NCI-H524 (cell line): ENCODE results near the gene FJX1.
A peak's percentile ranks its signal among the peaks of the same experiment; 100 is the strongest.

ENCODE experiments used
- DNase-seq, 2 experiments: peaks; one replicate each; lab custom pipeline; 2025; lab: John Stamatoyannopoulos, UW

The FJX1 gene

DNA sequence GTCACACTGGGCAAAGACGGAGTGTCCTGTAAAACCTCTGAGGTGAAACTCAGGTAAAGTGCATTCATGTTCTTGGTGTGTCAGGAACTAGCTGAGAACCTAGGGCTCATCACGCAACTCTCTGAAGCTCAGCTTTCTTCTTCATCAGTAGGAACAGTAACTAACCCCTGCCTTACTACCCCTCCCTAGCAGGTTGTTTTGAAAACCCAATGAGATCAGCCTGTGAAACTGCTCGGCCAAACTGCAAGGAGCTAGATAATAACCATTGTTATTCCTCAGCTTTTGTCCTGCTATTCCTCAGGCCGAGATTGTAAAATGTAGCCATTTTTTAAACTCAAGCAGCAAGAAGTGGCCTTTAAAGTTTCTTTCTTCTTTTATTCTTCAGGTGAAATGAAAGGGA lies 9.8 kb upstream of the FJX1 start:
- no peak for DNase-seq

DNA sequence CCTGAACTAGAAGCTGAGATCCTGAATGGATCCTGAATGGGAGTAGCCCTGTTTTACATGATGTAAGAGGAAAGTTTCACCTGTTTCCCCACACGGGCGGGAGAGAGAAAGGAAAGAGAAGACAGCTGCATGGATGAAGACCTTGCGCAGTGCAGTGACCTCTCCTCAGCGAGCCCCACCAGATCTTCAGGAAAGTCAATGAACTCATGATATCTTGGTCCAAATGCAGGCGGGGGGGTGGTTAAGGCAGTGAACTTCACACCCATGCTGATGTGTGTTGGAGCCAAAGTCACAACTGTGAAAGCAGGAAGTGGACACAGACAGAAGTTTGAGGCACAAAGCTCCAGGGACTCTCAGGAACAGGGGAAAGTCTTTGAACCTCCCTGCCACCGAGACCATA lies 8.6 kb upstream of the FJX1 start:
- DNase-seq: no peak

DNA sequence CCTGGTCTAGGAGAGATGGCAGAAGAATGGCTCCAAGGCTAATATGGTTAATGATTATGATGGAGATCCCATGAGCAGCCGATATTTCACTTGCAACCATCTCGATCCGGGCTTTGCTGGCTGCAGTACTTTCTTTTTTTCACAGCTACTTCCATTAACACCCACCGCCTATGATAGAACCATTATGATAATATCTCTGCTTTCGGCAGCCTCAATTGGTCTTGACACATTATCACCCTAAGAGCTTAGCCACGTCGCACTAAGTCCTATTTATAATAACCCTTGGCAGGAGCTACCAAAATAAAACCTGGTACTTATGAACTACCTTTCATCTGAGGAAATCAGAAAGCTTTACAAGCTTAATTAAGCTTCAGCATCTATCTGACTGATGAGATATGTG lies 7.6 kb upstream of the FJX1 start:
- DNase-seq: peak in 1 of 2 experiments; percentile 59

DNA sequence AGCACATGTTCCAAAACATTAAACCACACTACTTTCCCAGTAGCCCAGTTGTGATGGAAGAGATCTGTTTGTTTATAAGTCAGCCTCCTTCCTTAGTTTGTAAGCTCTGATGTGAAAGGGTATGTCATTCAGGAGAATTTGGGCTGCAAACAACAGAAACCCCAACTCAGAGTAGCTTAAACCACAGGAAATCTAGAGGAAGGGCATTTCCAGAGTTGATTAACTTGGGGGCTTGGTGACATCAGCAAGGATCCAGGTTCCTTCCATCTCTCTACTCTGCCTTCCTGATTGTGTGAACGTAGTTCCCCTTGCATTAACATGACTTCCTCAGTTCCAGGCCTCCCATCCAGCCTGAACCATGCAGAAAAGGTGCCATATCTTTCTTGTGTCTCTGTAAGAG lies 6.5 kb upstream of the FJX1 start:
- no peak for DNase-seq

DNA sequence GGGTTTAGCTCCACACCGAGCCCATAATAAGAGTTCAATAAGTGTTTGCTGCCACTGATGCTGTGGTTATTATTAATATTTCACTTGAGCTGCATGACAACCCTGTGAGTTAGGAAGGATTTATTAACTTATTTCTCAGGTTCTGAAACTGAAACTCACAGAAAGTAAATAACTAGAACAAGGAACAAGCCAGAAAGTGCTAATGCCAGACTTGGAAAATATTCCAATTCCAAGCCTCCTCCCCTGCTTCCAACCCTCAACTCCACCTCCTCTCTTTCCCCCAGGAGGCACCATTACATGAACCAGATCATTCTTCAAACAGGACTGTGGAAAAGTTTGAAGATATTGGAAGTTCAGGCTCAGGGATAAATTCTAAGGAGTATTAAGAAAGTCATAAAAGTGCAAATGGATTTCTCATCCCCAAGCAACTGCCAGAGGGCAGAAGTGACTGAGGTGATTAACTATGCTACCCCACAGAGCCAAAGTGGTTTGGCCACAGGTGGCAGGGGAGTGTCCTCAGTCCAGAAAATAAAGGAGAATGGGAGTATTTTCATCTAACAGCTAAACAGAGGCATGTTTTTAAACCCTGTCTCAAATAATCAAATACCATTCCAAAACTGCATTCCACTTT lies 3.2 kb upstream of the FJX1 start:
- DNase-seq: peak in 1 of 2 experiments; percentile 36

DNA sequence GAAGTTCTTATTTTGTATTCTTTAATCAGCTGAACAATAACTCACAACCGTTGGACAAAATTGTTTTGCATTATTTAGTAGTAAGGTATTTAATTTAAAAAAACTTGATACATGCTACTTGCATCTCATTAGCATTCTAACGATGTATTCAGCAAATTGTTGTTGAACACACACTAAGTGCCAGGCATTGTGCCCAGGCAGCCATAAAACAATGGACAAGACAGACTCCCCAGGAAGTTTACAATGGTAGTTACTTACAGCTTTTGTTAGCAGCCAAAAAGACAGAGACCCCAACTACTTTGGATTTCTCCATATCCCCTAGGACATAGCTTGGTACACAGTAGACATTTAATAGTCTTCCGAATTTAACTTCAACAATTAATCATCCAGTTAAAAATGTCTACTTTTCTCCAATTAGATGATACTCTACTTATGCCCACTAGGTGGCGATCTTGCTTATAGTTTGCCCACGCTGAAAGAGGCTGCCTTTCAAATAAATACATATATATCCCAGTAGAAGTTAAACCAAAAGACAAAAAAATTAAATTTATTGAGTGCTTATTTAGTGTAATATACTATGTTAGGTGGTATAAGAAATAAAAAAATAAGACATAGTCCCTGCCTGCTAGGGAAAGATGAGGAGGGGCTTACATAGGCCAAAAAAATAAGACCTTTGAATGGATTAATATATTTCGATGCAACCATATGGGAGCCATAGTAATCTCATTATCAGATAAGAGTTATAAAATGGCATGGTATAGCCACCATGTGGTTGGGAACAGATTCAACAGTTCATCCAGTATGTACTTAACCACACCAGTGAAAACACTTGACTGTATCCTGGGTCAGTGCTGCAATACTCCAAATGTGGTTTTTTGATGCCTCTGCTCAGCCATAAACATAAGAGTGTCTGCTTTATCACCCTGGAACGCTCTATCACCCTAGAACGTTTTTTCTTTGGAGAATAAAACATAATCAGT lies 2.0 kb upstream of the FJX1 start:
- peak; percentile 56 to 96 for DNase-seq

DNA sequence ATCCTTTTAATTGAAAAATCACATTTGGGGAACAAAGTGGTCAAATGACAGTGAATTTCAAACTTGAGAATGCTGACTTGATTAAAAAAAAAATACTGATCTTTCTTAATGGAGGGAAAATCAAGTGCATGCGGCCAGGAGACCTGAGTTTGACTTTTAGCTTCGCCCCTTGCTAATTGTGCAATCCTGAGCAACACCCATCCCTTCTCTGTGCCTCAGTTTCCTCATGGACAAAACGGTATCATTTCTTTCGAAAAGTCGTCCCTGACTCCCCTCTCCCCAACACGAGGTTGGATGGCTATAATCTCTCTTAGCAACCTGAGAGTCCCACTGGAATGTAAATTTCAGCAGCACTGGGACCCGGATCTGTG lies 959 bp upstream of the FJX1 start:
- no peak for DNase-seq

DNA sequence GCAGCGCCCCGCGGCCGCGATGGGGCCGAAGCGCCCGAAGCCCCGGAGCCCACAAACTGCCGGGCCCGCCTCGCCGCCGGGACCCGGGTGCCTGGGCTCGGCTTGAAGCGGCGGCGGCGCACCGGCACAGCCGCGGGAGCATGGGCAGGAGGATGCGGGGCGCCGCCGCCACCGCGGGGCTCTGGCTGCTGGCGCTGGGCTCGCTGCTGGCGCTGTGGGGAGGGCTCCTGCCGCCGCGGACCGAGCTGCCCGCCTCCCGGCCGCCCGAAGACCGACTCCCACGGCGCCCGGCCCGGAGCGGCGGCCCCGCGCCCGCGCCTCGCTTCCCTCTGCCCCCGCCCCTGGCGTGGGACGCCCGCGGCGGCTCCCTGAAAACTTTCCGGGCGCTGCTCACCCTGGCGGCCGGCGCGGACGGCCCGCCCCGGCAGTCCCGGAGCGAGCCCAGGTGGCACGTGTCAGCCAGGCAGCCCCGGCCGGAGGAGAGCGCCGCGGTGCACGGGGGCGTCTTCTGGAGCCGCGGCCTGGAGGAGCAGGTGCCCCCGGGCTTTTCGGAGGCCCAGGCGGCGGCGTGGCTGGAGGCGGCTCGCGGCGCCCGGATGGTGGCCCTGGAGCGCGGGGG lies 346 bp downstream of the FJX1 start:
- peak in 1 of 2 experiments; percentile 44 for DNase-seq

DNA sequence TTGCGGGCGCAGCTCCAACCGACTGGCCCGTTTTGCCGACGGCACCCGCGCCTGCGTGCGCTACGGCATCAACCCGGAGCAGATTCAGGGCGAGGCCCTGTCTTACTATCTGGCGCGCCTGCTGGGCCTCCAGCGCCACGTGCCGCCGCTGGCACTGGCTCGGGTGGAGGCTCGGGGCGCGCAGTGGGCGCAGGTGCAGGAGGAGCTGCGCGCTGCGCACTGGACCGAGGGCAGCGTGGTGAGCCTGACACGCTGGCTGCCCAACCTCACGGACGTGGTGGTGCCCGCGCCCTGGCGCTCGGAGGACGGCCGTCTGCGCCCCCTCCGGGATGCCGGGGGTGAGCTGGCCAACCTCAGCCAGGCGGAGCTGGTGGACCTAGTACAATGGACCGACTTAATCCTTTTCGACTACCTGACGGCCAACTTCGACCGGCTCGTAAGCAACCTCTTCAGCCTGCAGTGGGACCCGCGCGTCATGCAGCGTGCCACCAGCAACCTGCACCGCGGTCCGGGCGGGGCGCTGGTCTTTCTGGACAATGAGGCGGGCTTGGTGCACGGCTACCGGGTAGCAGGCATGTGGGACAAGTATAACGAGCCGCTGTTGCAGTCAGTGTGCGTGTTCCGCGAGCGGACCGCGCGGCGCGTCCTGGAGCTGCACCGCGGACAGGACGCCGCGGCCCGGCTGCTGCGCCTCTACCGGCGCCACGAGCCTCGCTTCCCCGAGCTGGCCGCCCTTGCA lies 1.0 kb downstream of the FJX1 start:
- peak in 1 of 2 experiments; percentile 56 for DNase-seq

DNA sequence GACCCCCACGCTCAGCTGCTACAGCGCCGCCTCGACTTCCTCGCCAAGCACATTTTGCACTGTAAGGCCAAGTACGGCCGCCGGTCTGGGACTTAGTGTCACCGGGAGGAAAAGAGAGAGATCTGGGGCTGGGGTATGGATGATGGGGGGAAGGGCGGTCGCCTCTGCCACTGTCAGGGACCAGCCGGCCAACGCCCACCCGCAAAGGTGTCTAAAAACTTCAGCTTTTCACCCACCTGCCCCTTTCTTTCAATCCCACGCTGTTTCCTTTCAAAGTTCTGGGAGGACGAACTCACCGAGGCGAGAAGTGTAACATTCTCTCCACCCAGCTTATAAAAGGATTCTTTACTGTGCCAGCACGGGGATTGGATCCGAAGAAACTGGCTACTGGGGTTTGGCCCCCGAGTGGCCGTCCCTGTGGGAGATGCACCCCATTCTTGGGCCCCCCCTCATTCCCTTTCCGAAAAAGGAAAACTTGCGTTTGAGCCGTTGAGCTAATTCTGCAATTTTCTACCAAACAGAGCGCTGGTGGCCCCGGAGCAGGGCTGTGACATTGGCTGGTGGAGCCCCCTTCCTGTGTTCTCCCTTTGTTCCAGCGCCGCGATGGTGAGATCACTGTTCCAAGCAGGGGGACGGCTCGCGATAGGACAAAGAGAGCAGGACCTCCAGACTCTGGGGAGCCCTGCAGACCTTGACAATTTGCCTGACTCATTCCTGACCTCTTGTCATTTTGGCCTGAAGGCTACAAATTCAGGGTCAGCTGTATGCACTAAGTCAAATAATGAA lies 1.8 kb downstream of the FJX1 start:
- peak in 1 of 2 experiments; percentile 38 for DNase-seq

DNA sequence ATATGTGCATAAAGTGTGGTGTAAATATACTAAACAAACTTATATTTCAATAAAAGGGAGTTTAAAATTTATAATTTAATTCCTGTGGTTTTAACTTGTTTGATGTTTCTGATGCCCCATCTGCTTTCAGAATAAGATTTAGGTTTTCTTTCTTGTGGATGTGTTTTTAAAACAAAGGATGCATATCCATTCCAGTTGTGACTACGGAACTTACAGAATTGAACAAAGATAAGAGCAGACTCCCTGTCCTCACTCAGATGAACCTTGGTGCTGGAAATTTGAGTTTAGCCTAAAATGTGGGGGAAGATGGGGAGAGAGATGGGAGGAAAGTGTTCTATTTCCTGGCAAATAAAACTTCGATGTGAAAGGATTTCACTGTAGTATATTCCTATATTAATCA lies 2.5 kb downstream of the FJX1 start:
- DNase-seq: no peak

DNA sequence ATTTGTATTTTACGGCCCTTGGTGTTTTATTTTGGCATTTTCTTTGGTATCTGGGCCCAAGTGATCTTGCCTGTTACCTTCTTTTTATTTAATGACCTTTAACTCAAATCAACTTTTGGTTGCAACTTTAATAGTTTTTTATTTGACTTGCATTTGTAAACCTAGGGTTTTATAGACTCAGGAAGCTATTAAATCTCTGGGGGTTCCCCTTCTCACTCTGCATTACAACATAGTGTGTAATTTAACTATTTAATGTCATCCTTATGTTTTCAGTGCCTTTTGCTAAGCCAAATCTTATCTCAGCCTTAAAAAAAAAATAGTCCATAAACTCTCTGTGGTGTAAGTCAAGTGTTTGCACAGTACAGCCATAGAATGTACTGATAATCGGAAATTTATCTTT lies 3.4 kb downstream of the FJX1 start:
- DNase-seq: no peak

DNA sequence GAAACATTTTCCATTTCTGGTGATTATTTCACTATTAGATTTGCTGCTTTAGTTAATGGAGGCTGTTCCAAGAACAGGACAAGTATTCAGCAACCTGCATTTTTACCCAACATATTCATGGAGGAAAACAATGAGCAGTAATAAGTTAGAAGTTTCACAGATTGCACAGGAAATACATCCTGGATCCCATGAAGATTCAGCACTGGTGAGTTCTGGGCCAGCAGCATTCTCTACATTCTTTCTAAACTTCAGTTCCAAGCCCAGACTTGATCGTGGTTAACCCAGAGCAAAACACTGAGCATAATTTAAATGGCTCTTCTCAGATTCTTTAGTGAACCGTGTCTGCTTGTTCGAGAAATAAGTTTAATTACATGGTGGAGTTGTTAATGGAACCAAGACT lies 3.8 kb downstream of the FJX1 start:
- no peak for DNase-seq

DNA sequence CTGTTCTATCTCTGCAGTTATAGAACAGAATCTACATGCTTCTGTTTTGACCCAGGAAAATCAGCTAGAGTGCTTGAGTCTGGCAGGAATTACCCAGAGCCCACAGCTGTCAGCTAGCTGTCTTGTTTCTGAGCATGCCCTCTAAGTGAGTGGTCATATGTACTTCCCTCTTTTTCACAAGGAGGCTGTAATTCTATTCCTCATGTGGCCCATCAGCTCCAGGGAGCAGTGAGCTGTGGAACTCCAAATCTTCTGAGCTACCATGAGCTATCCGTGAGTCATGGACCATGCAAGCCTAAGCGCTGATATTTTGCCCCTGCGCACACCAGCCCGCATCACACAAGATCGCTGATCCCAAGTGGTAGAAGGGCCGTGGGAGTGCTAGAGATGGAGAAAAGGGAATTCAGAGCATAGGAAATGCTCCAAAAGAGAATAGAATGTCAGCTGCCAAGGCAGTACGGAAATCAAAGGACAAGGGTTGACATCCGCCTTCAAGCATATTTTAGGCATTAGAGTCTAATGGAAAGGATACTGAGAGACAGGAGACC lies 5.4 kb downstream of the FJX1 start:
- peak; percentile 53 to 87 for DNase-seq

DNA sequence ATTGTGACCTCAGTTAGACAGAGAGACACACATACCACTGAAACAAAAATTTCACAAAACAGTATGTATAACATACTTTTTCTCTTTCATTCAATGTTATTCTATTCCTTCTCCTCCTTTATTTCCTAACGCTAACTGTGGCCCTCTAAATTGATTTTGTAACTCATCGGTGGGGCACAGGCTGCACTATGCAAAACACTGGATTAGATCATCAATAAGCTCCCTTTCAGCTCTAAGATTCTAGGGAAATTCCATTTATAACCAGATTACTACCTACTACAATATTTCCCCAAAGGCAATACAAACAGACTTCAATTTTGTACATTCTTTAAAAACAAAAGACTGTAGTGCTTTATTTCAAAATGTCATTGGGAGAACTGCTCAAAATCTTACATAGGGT lies 6.1 kb downstream of the FJX1 start:
- no peak for DNase-seq

DNA sequence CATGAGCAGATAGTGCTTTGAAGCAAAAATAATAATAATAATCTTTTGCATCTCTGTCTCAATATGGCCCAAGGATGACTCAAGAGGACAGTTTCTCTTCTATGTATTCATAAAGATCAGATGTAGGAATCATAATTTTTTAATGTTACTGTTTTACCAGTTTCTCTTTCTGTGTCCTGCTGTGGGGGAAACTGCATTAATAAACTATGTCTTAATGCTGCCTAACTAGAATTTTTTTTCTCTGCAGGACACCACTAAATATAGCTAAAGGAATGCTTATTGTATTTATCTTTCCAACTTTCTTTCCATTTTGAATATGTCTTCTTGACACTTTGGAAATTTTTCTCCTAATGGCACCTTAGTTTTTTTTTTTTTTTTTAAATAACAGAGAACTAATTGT lies 6.5 kb downstream of the FJX1 start:
- DNase-seq: no peak

DNA sequence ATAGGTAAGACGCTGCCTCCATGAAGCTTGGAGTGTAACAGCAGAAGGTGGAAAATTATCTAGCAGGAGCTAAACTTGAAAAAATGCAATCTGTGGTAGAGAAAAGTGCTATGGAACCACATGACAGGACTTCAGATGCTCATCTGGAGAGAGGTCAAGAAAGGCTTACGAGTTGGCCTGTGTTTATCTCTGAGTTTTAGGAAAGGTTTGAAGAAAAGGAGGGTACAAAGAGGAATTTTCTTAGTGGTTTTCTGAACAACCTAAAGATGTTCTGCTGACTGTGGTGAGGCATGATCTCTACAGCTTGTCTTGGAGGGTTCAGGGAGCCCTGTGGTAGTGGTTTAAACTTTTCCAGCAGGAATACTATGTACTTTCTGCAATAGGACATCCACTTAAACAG lies 8.2 kb downstream of the FJX1 start:
- DNase-seq: no peak

DNA sequence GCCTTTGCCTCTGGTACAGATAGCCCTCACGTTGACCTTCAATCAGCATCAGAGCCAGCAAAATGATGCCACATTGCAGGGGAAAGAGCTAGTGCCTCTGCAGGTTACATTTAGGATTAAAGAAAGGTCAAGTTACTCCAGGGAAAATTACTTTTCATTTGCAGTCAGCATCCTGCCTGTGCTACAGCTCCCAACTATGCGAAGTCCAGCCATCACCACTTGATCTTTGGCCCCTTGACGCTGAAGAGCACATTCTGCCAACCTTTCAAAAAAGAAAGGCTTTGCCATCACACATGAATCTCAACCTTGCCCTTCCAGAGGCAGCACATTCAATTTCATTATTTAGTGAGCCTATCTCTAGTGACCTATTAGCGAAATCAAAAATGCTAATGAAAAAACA lies 11.3 kb downstream of the FJX1 start:
- no peak for DNase-seq

DNA sequence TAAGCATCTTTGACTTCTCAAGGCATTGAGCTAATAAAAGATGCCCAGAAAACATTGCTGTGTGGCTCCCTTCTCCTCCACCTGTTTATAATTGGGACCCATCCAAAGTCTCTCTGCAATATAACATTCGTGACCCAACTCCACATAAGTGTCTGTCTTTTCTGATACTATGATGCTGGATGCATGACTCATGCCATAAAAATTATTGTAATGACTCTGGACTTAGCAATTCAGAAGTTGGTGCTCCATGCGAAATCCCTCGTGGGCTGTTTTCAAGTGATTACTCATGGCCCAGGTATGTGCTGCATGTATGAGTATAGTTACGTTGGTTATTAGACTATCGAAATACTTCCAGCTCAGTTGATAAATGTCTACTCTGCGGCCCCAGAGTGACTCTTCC lies 11.7 kb downstream of the FJX1 start:
- DNase-seq: no peak

DNA sequence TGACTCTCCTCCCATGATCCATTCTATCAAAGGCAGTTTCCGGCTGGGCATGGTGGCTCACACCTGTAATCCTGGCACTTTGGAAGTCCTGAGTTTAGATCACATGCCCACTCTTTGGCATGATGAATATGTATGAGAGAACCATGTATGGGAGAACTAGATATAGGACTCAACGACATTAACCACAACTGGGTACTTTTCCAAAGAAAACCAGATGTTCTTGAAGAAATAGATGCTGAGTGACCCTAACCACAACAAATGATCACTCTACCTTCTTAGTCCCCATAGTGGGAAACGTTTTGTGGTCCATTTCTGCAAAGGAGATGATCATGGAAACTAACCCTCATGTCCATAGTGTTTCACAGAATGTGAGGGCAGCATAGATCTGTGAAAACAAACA lies 13.6 kb downstream of the FJX1 start:
- no peak for DNase-seq

DNA sequence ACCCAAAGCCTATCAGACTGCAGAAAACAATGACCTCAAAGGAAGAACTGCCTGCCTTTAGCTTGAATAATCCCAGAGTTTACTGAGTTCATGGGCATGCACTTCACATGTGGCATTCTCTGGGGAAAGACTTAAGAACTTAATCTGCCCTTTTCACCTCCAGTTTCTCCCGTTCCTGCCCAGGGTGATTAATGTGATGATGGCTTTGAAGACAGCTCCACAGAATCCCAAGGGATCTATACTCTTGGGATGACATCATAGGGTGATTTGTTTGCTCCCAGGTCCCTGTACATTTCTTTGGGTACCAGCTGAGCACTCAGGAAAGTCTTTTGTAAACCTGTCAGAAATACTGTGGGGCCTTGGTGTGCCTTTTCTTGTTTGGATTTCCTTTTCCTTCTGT lies 14.0 kb downstream of the FJX1 start:
- peak; percentile 24 to 61 for DNase-seq
